Kidney (tissue), 22 donors: Measurements from ENCODE around the gene ARHGAP40. TPM values are rescaled to one million over a fixed set of nuclear protein-coding genes. Genes with fewer than 3 reads are reported as not detected.

ENCODE experiments used
- DNase-seq, 5 donors: peaks; one replicate each; pipeline ENCODE4 v3.0.0-alpha.2; 2013 to 2020
- FAIRE-seq: peaks from 2 replicates; lab custom pipeline; 2012; peaks lifted over from hg19 to GRCh38; lab: Jason Lieb, UNC
- H3K27ac ChIP-seq, 2 donors: one replicate each; pipeline ENCODE4 v1.7.0; 2013; ENCODE audit warnings: low read depth in 2 of 2, low read length in 2 of 2, inconsistent platforms in 1 of 2
- H3K27me3 ChIP-seq: one replicate; pipeline ENCODE4 v1.7.1; 2013; ENCODE audit warnings: low read length, inconsistent platforms; ENCODE audit not compliant: control insufficient read depth, insufficient read depth
- H3K36me3 ChIP-seq, 3 donors: one replicate each; pipeline versions ENCODE4 v1.7.0 to v1.7.1; 2013; ENCODE audit warnings: low read length in 3 of 3, control low read depth in 1 of 3, inconsistent platforms in 1 of 3; ENCODE audit not compliant: insufficient read depth in 3 of 3, control insufficient read depth in 2 of 3
- H3K4me1 ChIP-seq, 3 donors: one replicate each; pipeline versions ENCODE4 v1.7.0 to v1.7.1; 2013; ENCODE audit warnings: low read length in 3 of 3, inconsistent platforms in 1 of 3, low read depth in 1 of 3; ENCODE audit not compliant: control insufficient read depth in 2 of 3, insufficient read depth in 2 of 3
- H3K4me3 ChIP-seq, 3 donors: one replicate each; pipeline versions ENCODE4 v1.7.0 to v1.8.1; 2013; ENCODE audit warnings: low read length in 3 of 3, control low read depth in 1 of 3, inconsistent platforms in 1 of 3
- H3K9ac ChIP-seq, 3 donors: one replicate each; pipeline versions ENCODE4 v1.7.0 to v1.7.1; 2013; ENCODE audit warnings: low read length in 3 of 3, control low read depth in 1 of 3, inconsistent platforms in 1 of 3
- H3K9me3 ChIP-seq, 3 donors: one replicate each; pipeline versions ENCODE4 v1.7.0 to v1.7.1; 2013; ENCODE audit warnings: low read length in 3 of 3, control low read depth in 1 of 3, inconsistent platforms in 1 of 3; ENCODE audit not compliant: control insufficient read depth in 2 of 3, insufficient read depth in 1 of 3
- intact Hi-C: fragments of 100-400 bp; cut with DNase I; formaldehyde crosslinking; loops from one replicate; pipeline ENCODE4 v1.11.1; 2022
- long read RNA-seq, 10 donors: library from polyadenylated mRNA in 1 of 10; unstranded in 1 of 10; transcript quantifications; one replicate each; pipeline ENCODE4 v2.0.0 and lab custom pipeline, GENCODE V29; 2021 to 2026
- polyA plus RNA-seq: library from polyadenylated mRNA; stranded (reverse); fragments of 350-450 nt; fragmentation: Illumina TruSeq; extraction: RNeasy Lipid Tissue Mini Kit (QIAGEN cat#74804); gene quantifications from one replicate; pipeline ENCODE4 v1.2.3, GENCODE V29; 2014; ENCODE audit warnings: low read depth, low replicate concordance; ENCODE audit not compliant: insufficient read depth
- total RNA-seq: library from RNA; stranded (reverse); fragmentation: NEBNext Ultra II Directional; extraction: Animal tissue kit (Norgen Biotek cat#: 25700); gene quantifications from one replicate; pipeline ENCODE4 v1.2.1, GENCODE V29; 2021
- TF ChIP-seq, protein P1 (sequence below): IDR thresholded peaks from 3 replicates; pipeline ENCODE4 v1.5.1; 2012; ENCODE audit warnings: mild to moderate bottlenecking, moderate library complexity, borderline replicate concordance; ENCODE audit not compliant: insufficient read depth; ENCODE audit errors: extremely low read depth
- donor health status: control.
- donor health status: control.
- donor health status: control.
- donor health status: control.
- donor health status: control.
- donor health status: DM: yes; HTN: yes; CAD: no.
- donor health status: Normal renal cell carcinoma (clear cell type).

Gene ARHGAP40
- total RNA-seq (20.2 TPM), polyA plus RNA-seq (1.3 TPM)
- long read RNA-seq, donor 1: 0 reads
- long read RNA-seq, donor 2: 0 reads
- long read RNA-seq, donor 3: 0 reads
- long read RNA-seq, donor 4: 0 reads
- long read RNA-seq, donor 5: 0 reads
- long read RNA-seq, donor 6: 0 reads
- long read RNA-seq, donor 7, partial matches to known transcripts: 8 of 19 reads
- long read RNA-seq, donor 7, other reads (novel, unspliced or antisense): 10 of 19 reads
- long read RNA-seq, donor 8: 0 reads
- long read RNA-seq, donor 9: 0 reads
- long read RNA-seq, donor 10: 0 reads

DNA sequence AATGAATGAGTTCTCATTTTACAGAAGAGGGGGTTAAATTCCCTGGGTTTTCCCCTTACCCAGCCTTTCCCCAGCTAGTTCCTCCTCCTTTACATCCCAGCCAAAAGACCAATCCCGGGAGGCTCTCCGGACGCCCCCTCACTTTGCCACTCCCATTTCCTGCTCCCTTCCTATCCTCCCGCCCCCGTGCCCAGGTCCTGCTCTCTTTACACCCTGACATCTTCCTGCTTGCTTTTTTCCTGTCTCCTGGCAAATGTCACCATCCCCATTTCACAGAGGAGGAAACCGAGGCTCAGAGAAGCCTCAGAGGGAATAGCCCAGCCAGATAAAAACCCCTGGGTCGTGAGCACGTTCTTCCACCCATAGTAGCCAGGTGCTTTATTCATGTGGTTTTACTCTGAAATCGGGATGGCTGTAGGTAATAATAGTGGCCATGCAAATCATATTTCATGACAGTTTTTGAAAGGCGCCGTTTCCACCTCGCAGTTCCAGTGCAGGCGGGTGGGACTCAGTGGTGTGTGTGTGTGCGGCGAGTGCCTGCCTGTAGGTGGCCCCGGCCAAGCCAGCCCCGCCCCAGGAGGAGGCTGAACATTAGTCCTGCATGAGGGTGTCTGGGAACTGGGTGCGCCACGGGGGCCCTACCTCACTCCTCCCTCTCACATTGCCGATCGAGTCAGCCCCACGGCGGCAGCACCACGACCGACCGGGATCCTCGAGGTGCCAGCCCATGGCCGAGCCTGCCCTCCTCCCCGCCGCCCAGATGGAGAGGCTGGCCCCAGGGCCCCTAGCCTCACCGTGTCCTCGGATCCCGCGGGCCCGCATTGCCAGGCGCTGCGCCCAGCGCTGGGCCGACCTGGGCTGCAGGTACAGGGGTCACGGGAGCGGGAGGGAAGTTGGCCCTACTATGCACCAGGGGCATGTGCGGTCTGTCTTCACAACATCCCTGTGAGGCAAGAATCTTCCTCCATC, at the start of gene ARHGAP40:
TSS of gene ARHGAP40 (plus strand) at position 594 of the 969 bp plus-strand sequence.
- FAIRE-seq: no peak
- intact Hi-C loops: no loop called here
- Histone ChIP-seq H3K36me3 (no peaks in the 10 kb centered on the region), H3K4me3 (peak within 1 kb of the TSS in 1 of 3 donors; percentile 38), H3K9me3 (no peaks in the 10 kb centered on the region), H3K9ac (no peak within 1 kb of the TSS), H3K4me1 (peaks cover 0 to 13% (median 0%) of the 10 kb centered on the region in 3 donors), H3K27ac (no peak within 1 kb of the TSS), H3K27me3 (no peaks in the 10 kb centered on the region)
- DNase-seq: peak; percentile 52 to 87 (median 55)
- TF ChIP-seq, protein P1, sequence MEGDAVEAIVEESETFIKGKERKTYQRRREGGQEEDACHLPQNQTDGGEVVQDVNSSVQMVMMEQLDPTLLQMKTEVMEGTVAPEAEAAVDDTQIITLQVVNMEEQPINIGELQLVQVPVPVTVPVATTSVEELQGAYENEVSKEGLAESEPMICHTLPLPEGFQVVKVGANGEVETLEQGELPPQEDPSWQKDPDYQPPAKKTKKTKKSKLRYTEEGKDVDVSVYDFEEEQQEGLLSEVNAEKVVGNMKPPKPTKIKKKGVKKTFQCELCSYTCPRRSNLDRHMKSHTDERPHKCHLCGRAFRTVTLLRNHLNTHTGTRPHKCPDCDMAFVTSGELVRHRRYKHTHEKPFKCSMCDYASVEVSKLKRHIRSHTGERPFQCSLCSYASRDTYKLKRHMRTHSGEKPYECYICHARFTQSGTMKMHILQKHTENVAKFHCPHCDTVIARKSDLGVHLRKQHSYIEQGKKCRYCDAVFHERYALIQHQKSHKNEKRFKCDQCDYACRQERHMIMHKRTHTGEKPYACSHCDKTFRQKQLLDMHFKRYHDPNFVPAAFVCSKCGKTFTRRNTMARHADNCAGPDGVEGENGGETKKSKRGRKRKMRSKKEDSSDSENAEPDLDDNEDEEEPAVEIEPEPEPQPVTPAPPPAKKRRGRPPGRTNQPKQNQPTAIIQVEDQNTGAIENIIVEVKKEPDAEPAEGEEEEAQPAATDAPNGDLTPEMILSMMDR: no peak

DNA sequence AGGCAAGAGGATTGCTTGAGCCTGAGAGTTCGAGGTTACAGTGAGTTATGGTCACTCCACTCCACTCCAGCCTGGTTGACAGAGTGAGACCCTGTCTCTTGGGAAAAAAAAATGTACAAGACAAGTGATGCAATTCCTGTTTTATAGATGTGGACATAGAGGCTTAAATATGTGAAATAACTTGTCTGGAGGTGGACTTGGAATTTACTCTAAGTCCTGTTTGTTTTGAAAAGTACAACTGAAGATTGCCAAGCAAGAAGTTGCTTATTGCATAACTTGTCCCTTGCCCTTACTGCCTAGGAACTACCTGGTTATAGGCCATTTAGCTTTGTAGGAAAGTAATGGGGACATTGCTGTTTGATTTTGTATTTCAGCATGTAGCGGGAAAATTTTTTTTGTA, 46.6 kb upstream of the ARHGAP40 start:
- no peak overlapping the region for H3K4me3 ChIP-seq
- no peak for DNase-seq
- H3K27ac ChIP-seq: no peak overlapping the region
- H3K36me3 ChIP-seq: peaks cover 9 to 30% (median 20%) of the 10 kb centered on the region in 3 donors
- no peaks in the 10 kb centered on the region for H3K27me3 ChIP-seq
- no peak for FAIRE-seq
- H3K9ac ChIP-seq: no peak overlapping the region
- intact Hi-C loops: no loop called here
- no peaks in the 10 kb centered on the region for H3K4me1 ChIP-seq
- TF ChIP-seq, protein P1: no peak
- no peaks in the 10 kb centered on the region for H3K9me3 ChIP-seq

DNA sequence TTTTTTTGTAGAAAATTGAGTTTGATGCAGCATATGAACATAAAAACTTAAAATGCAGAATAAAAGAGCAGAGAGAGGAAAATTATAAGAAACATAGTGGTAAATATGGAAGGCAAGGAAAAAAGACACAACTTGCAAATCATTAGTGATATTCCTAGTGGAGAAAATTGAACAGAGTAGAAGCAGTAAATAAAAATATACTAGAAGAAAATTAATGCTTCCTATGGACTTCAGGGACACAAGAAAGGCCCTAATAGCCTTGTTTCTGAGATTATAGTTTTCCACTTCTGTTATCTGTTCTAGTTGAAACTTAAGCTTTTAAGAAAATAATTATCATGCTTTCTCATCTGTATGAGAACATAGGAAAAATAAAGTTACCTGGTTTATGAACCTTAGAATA, 46.2 kb upstream of the ARHGAP40 start:
- no peak for FAIRE-seq

More for the DNA sequence above, 46.2 kb upstream of the ARHGAP40 start:
- no peaks in the 10 kb centered on the region for H3K4me1 ChIP-seq
- no peak overlapping the region for H3K27ac ChIP-seq
- H3K9me3 ChIP-seq: no peaks in the 10 kb centered on the region
- intact Hi-C loops: no loop called here
- no peaks in the 10 kb centered on the region for H3K27me3 ChIP-seq
- H3K9ac ChIP-seq: no peak overlapping the region
- TF ChIP-seq, protein P1: no peak
- H3K36me3 ChIP-seq: peaks cover 9 to 30% (median 24%) of the 10 kb centered on the region in 3 donors
- H3K4me3 ChIP-seq: no peak overlapping the region
- DNase-seq: no peak
